Keratinocyte (primary cell): ENCODE data around the gene VSIG2. TPM values are rescaled to one million over a fixed set of nuclear protein-coding genes. Genes with fewer than 3 reads are reported as not detected.
A peak's percentile ranks its signal among the peaks of the same experiment; 100 is the strongest.

Source experiments
- DNase-seq: peaks from one replicate; pipeline ENCODE4 v3.0.0-alpha.2; 2011; ENCODE audit warnings: low read depth, missing footprints, low spot score
- FAIRE-seq: peaks from 2 replicates; lab custom pipeline; 2011; peaks lifted over from hg19 to GRCh38; lab: Jason Lieb, UNC
- H2AFZ ChIP-seq: 2 replicates; pipeline ENCODE4 v1.6.0; 2012; ENCODE audit warnings: low read length, control low read depth, inconsistent platforms; ENCODE audit not compliant: control insufficient read depth
- H3K27ac ChIP-seq: 2 replicates; pipeline ENCODE4 v1.5.1; 2011; ENCODE audit warnings: low read length; ENCODE audit not compliant: control insufficient read depth, insufficient read depth
- H3K27me3 ChIP-seq: 3 replicates; pipeline ENCODE4 v1.6.0; 2011; ENCODE audit warnings: low read length; ENCODE audit not compliant: control insufficient read depth, insufficient read depth; ENCODE audit errors: extremely low read depth
- H3K36me3 ChIP-seq, 2 experiments: 2 replicates in 1 of 2; 3 replicates in 1 of 2; pipeline ENCODE4 v1.5.1; 2011; ENCODE audit warnings: low read length in 2 of 2, mild to moderate bottlenecking in 1 of 2; ENCODE audit not compliant: control insufficient read depth in 2 of 2, insufficient read depth in 2 of 2; ENCODE audit errors: extremely low read depth in 1 of 2
- H3K4me1 ChIP-seq: 3 replicates; pipeline ENCODE4 v1.5.1; 2011; ENCODE audit warnings: low read length; ENCODE audit not compliant: control insufficient read depth, insufficient read depth; ENCODE audit errors: extremely low read depth
- H3K4me2 ChIP-seq: 3 replicates; pipeline ENCODE4 v1.6.0; 2011; ENCODE audit warnings: low read depth, low read length; ENCODE audit not compliant: control insufficient read depth, insufficient read depth; ENCODE audit errors: extremely low read depth
- H3K4me3 ChIP-seq, 3 experiments: fragments of 200-600 bp in 1 of 3; sonication (generic) in 1 of 3; 2 replicates in 2 of 3; 3 replicates in 1 of 3; pipeline ENCODE4 v1.5.1; 2011 to 2016; ENCODE audit warnings: low read length in 3 of 3, mild to moderate bottlenecking in 3 of 3, control low read depth in 2 of 3, inconsistent platforms in 1 of 3, low read depth in 1 of 3, mixed read lengths in 1 of 3, mixed run types in 1 of 3, moderate library complexity in 1 of 3; ENCODE audit not compliant: control insufficient read depth in 2 of 3, insufficient read depth in 2 of 3; ENCODE audit errors: extremely low read depth in 1 of 3
- H3K79me2 ChIP-seq: 2 replicates; pipeline ENCODE4 v1.6.0; 2012; ENCODE audit warnings: low read length; ENCODE audit not compliant: control insufficient read depth, insufficient read depth
- H3K9ac ChIP-seq: 3 replicates; pipeline ENCODE4 v1.6.0; 2011; ENCODE audit warnings: low read length; ENCODE audit not compliant: control insufficient read depth, insufficient read depth; ENCODE audit errors: extremely low read depth
- H3K9me1 ChIP-seq: 3 replicates; pipeline ENCODE4 v1.6.0; 2011; ENCODE audit warnings: low read length; ENCODE audit not compliant: control insufficient read depth, insufficient read depth; ENCODE audit errors: extremely low read depth
- H3K9me3 ChIP-seq: 2 replicates; pipeline ENCODE4 v1.5.1; 2012; ENCODE audit warnings: low read depth, low read length; ENCODE audit not compliant: control insufficient read depth
- H4K20me1 ChIP-seq: 3 replicates; pipeline ENCODE4 v1.6.0; 2011; ENCODE audit warnings: low read length; ENCODE audit not compliant: control insufficient read depth, insufficient read depth; ENCODE audit errors: extremely low read depth
- CTCF ChIP-seq, 3 experiments: IDR thresholded peaks in 1 of 3; conservative IDR thresholded peaks in 1 of 3; optimal IDR thresholded peaks in 1 of 3; 2 replicates in 2 of 3; 3 replicates in 1 of 3; pipeline versions ENCODE3 to v1.5.1; 2011; ENCODE audit warnings: low read length in 3 of 3, mild to moderate bottlenecking in 3 of 3, moderate library complexity in 2 of 3, control low read depth in 1 of 3, inconsistent platforms in 1 of 3; ENCODE audit not compliant: insufficient read depth in 2 of 3; ENCODE audit errors: extremely low read depth in 1 of 3
- EZH2 ChIP-seq: IDR thresholded peaks from one replicate; pipeline ENCODE4 v1.6.1; 2012; ENCODE audit warnings: inconsistent platforms, mild to moderate bottlenecking, low read length, moderate library complexity
- dilution Hi-C: fragments of 300-500 bp; cut with MboI; formaldehyde crosslinking; loops from one replicate; pipeline ENCODE4 v1.7.0; 2020; ENCODE audit warnings: low sequenced_read_pairs; ENCODE audit not compliant: extremely low pct_ligation_motif_present
- polyA plus RNA-seq, 5 experiments: library from polyadenylated mRNA; depleted of rRNA in 3 of 5; stranded (reverse) in 3 of 5; stranded (forward) in 1 of 5; unstranded in 1 of 5; fragments of >200 nt; gene quantifications; 1 replicate in 1 of 5; 2 replicates in 3 of 5; 3 replicates in 1 of 5; pipeline versions ENCODE4 v1.2.1 to v1.2.3, GENCODE V29; 2011 to 2012; ENCODE audit warnings: missing spikeins in 2 of 5, low read depth in 1 of 5, low replicate concordance in 1 of 5

Gene VSIG2
- polyA plus RNA-seq, 1 donor (not counting 4 experiments of a cell fraction or from before 2014, with no cell fraction given): not detected

GRCh38 chr11:124718801-124719200, 33.3 kb downstream of the VSIG2 start:
- TF ChIP-seq CTCF (optimal IDR thresholded peaks at IDR 0.05 in 1 of 3, IDR thresholded peaks at IDR 0.05 in 1 of 3, conservative IDR thresholded peaks at IDR 0.05 in 1 of 3; ENCODE audit: extremely low read depth in 1 of 3, insufficient read depth in 2 of 3, low read length in 3 of 3) (no peak), EZH2 (no peak)
- DNase-seq (no peak), FAIRE-seq (no peak)
- Histone ChIP-seq H3K4me1 (peaks cover 32% of the 10 kb centered on the region), H3K9me1 (no peaks in the 10 kb centered on the region), H3K9ac (no peak overlapping the region), H3K27ac (no peak overlapping the region), H4K20me1 (no peaks in the 10 kb centered on the region), H3K79me2 (no peaks in the 10 kb centered on the region), H3K9me3 (no peaks in the 10 kb centered on the region), H3K36me3 (no peaks in the 10 kb centered on the region), H3K27me3 (peaks cover 44% of the 10 kb centered on the region), H3K4me2 (peak overlapping the region; percentile 97), H2AFZ (no peak overlapping the region), H3K4me3 (peak overlapping the region in 1 of 3 experiments; percentile 60)
- dilution Hi-C loops: no loop called here

- Histone ChIP-seq H2AFZ (peak overlapping the region; percentile 59), H3K36me3 (no peaks in the 10 kb centered on the region), H3K4me3 (peak overlapping the region in 2 of 3 experiments; percentile 56 to 60), H3K9me1 (no peaks in the 10 kb centered on the region), H3K79me2 (no peaks in the 10 kb centered on the region), H3K9me3 (no peaks in the 10 kb centered on the region), H4K20me1 (no peaks in the 10 kb centered on the region), H3K4me2 (peak overlapping the region; percentile 97), H3K4me1 (peaks cover 32% of the 10 kb centered on the region), H3K9ac (peak overlapping the region; percentile 37), H3K27ac (peak overlapping the region; percentile 50), H3K27me3 (peaks cover 36% of the 10 kb centered on the region)
- TF ChIP-seq EZH2: peak; percentile 62
- TF ChIP-seq CTCF (optimal IDR thresholded peaks at IDR 0.05 in 1 of 3, IDR thresholded peaks at IDR 0.05 in 1 of 3, conservative IDR thresholded peaks at IDR 0.05 in 1 of 3; ENCODE audit: extremely low read depth in 1 of 3, insufficient read depth in 2 of 3, low read length in 3 of 3): no peak
- DNase-seq (no peak), FAIRE-seq (no peak)
- dilution Hi-C loops: no loop called here
These were observed 34.0 kb downstream of the VSIG2 start for GRCh38 chr11:124717786-124718651.
